Glutamatergic neuron (in vitro differentiated cells): ENCODE data around the gene KLHL22. TPM values are rescaled to one million over a fixed set of nuclear protein-coding genes. Genes with fewer than 3 reads are reported as not detected.

Source experiments
- DNase-seq: peaks from one replicate; pipeline ENCODE4 v3.0.0; 2022
- H3K27ac Mint-ChIP-seq: one replicate; pipeline ENCODE4 v1.8.0; 2020; ENCODE audit warnings: mild to moderate bottlenecking, mixed read lengths, inconsistent platforms; ENCODE audit not compliant: unreplicated experiment
- H3K27me3 Mint-ChIP-seq: one replicate; pipeline ENCODE4 v1.8.0; 2020; ENCODE audit warnings: mild to moderate bottlenecking, moderate library complexity, mixed read lengths, inconsistent platforms; ENCODE audit not compliant: unreplicated experiment
- H3K36me3 Mint-ChIP-seq: one replicate; pipeline ENCODE4 v1.8.0; 2020; ENCODE audit warnings: mild to moderate bottlenecking, mixed read lengths, inconsistent platforms; ENCODE audit not compliant: unreplicated experiment
- H3K4me1 Mint-ChIP-seq: one replicate; pipeline ENCODE4 v1.8.0; 2020; ENCODE audit warnings: mild to moderate bottlenecking, low read depth, mixed read lengths, inconsistent platforms; ENCODE audit not compliant: unreplicated experiment
- H3K4me3 Mint-ChIP-seq: one replicate; pipeline ENCODE4 v1.8.0; 2020; ENCODE audit warnings: mild to moderate bottlenecking, mixed read lengths, inconsistent platforms; ENCODE audit not compliant: unreplicated experiment
- H3K9me3 Mint-ChIP-seq: one replicate; pipeline ENCODE4 v1.8.0; 2020; ENCODE audit warnings: mild to moderate bottlenecking, moderate library complexity, mixed read lengths, inconsistent platforms; ENCODE audit not compliant: unreplicated experiment
- CTCF ChIP-seq: fragments of 200-600 bp; sonication (generic); IDR thresholded peaks from one replicate; pipeline ENCODE4 v1.5.0; 2021; ENCODE audit not compliant: partially characterized antibody, unreplicated experiment
- total RNA-seq: library from RNA; stranded (reverse); fragmentation: NEBNext Ultra II Directional; extraction: Animal tissue kit (Norgen Biotek cat#: 25700); gene quantifications from one replicate; pipeline ENCODE4 v1.2.1, GENCODE V29; 2021; ENCODE audit not compliant: unreplicated experiment

The KLHL22 gene
- total RNA-seq, 1 donor from 2014 or later = 20.2 TPM

DNA sequence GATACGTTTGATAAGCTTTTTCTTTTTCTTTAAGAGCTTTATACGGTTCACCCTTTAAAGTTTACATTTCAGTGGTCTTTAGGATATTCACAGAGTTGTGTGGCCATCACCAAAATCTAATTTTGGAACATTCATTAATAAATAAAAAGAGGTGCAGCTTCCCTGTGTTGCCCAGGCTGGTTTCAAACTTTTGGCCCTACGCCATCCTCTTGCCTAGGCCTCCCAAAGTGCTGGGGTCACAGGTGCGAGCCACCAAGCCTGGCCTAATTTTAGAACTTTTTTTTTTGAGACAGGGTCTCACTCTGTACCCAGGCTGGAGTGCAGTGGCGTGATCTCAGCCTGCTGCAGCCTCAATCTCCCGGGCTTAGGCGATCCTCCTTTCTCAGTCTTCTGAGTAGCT is 42.4 kb upstream of the KLHL22 start:
- H3K27ac Mint-ChIP-seq = no peak overlapping the region
- H3K36me3 Mint-ChIP-seq = no peaks in the 10 kb centered on the region

GRCh38 chr22:20537325-20537756 is 41.7 kb upstream of the KLHL22 start:
- Mint-ChIP-seq H3K36me3 (no peaks in the 10 kb centered on the region), H3K27me3 (peaks cover 5% of the 10 kb centered on the region), H3K4me1 (peaks cover 21% of the 10 kb centered on the region), H3K27ac (no peak overlapping the region), H3K9me3 (peaks cover 4% of the 10 kb centered on the region), H3K4me3 (no peak overlapping the region)
- no peak for DNase-seq
- no peak for TF ChIP-seq CTCF

More for the DNA sequence above, 42.4 kb upstream of the KLHL22 start:
- Mint-ChIP-seq H3K27me3 (peaks cover 5% of the 10 kb centered on the region), H3K4me3 (no peak overlapping the region), H3K4me1 (peaks cover 17% of the 10 kb centered on the region), H3K9me3 (peaks cover 3% of the 10 kb centered on the region)
- DNase-seq = no peak
- TF ChIP-seq CTCF = no peak

- H3K4me1 Mint-ChIP-seq = peaks cover 25% of the 10 kb centered on the region
- peak; percentile 34 for DNase-seq
- peaks cover 4% of the 10 kb centered on the region for H3K9me3 Mint-ChIP-seq
- H3K27ac Mint-ChIP-seq = peak overlapping the region; percentile 52
- H3K36me3 Mint-ChIP-seq = no peaks in the 10 kb centered on the region
- no peak overlapping the region for H3K4me3 Mint-ChIP-seq
- TF ChIP-seq CTCF = no peak
- peaks cover 7% of the 10 kb centered on the region for H3K27me3 Mint-ChIP-seq
Measured at GRCh38 chr22:20536590-20537324, 41.2 kb upstream of the KLHL22 start.

DNA sequence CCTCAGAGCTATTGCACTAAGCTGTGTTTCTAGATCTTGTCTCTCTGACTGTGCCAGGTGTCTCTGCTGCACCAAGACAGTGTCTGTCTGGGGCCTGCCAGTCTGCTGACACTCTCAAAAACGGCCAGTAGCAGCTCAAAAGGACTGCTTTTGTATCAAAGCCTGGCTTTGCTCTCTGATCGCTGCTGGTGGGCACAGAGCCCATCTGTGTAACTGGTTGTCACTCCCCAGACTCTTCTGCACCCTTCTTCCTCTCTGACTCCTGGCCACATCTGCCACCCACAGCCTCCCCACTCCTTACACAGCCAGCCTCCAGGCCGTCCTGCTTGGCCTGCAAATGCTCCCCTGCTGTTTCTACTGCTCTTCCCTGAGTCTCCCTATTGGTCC is 38.3 kb upstream of the KLHL22 start:
- H3K27ac Mint-ChIP-seq = peak overlapping the region; percentile 39
- TF ChIP-seq CTCF = no peak
- no peak overlapping the region for H3K4me3 Mint-ChIP-seq
- peaks cover 36% of the 10 kb centered on the region for H3K4me1 Mint-ChIP-seq
- DNase-seq = no peak
- H3K36me3 Mint-ChIP-seq = no peaks in the 10 kb centered on the region
- H3K9me3 Mint-ChIP-seq = peaks cover 4% of the 10 kb centered on the region
- H3K27me3 Mint-ChIP-seq = peaks cover 7% of the 10 kb centered on the region

- TF ChIP-seq CTCF = no peak
- no peak for DNase-seq
- no peak overlapping the region for H3K4me3 Mint-ChIP-seq
- peaks cover 36% of the 10 kb centered on the region for H3K4me1 Mint-ChIP-seq
- peak overlapping the region; percentile 40 for H3K27ac Mint-ChIP-seq
- H3K36me3 Mint-ChIP-seq = no peaks in the 10 kb centered on the region
- H3K9me3 Mint-ChIP-seq = peaks cover 4% of the 10 kb centered on the region
- peaks cover 7% of the 10 kb centered on the region for H3K27me3 Mint-ChIP-seq
Measured at GRCh38 chr22:20533095-20533878, 37.7 kb upstream of the KLHL22 start.
